Activated CD4-positive, alpha-beta T cell treated with anti-CD3 and anti-CD28 coated beads, Interleukin-2, amount 50 U/mL, for 1 hour (primary cell): ENCODE results near the gene GSTO1.

ENCODE experiments used
- DNase-seq: peaks from one replicate; pipeline ENCODE4 v3.0.0-alpha.2; 2020

GSTO1 gene

GRCh38 chr10:104252368-104252767 lies 2.3 kb upstream of the GSTO1 start:
- no peak for DNase-seq

- DNase-seq: no peak
Measured at GRCh38 chr10:104253106-104253505, 1.6 kb upstream of the GSTO1 start.

DNA sequence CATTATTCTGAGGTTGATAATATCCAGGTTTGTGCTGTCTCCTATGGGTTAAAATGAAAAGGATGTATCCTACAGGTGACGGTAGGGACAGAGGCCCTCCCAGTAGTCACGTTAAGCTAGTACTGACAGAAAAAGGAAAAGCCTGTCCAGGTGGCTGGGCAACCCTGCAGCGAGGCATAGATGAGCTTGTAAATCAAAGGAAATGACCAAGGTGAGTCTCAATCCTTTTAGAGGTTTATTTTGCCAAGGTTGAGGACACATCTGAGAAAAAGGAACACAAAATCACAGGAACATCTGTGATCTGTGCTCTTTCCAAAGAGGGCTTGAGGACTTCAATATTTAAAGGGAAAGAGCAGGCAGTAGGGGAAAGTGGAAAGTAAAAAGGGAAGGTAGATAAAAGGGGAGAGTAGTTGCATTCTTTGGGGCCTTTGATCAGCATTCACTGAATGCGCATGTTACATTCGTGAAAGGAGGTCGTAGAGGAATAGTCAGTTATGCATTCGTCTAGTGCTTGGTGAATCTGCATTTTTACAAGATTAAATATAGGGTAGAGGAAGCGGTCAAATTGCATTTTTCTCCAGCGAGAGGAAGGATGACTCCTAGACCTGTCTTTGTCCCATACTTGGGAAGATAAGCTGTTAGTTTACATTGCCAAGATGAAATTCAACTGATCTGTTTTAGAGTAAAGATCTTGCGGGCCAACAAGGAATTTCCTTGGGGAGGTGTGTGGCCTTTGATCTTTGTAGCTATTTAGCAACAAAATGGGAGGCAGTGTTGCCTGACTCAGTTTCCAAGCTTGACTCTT lies 884 bp upstream of the GSTO1 start:
- no peak for DNase-seq

DNA sequence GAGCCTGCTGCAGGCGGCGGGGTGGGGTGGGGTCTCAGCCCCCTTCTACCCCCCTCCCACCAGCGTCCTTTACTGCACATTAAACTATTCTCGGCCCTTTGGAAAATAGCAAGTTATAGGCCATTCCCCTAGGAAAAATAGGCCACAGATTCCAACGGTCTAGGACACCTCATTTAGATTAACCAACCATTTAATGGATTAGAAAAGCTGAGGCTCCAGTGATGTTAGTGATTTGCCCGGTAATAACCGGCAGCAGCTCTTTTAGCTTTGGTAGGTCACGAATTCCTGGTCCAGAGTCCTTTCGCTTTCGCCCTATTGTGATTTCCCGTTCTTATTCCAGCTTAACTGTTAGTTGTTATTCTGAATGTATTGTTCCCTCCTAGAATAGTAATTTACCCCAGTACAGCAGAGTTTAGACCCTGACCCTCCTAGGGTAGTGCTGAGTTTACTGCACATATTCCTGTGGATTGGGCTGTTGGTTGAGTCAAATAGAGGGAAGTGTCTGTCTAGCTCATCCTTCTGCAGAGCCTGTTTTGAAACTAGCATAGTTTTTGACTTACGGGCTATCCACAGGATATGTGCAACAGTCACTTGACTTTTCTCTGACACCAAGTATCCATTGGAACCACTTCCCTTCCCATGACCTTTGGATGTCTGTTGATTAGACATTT lies 754 bp downstream of the GSTO1 start:
- no peak for DNase-seq

- DNase-seq: no peak
Measured at GRCh38 chr10:104256335-104256961, 1.8 kb downstream of the GSTO1 start.

DNA sequence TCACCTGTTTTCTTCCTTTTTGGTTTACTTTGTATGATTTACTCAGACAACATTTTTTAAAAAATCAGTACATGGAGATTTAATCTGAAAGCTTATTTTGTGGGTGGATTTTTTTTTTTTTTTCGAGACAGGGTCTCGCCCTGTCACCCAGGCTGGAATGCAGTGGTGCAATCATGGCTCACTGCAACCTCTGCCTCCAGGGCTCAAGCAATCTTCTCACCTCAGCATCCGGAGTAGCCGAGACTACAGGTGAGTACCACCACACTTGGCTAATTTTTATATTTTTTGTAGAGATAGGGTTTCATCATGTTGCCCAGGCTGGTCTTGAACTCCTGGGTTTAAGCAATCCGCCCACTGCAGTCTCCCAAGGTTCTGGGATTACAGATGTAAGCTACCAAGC lies 2.5 kb downstream of the GSTO1 start:
- no peak for DNase-seq

GRCh38 chr10:104258209-104258608 lies 3.5 kb downstream of the GSTO1 start:
- no peak for DNase-seq

DNA sequence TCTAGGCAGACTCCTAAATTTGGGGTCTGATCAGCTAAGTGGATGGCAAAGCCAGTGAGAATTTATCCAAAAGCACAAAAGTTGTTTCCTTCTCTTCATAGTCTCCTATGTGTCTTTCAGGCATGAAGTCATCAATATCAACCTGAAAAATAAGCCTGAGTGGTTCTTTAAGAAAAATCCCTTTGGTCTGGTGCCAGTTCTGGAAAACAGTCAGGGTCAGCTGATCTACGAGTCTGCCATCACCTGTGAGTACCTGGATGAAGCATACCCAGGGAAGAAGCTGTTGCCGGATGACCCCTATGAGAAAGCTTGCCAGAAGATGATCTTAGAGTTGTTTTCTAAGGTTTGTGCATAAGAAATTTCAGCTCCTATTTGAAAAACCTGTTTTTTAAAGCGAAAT lies 4.8 kb downstream of the GSTO1 start:
- DNase-seq: no peak

- DNase-seq: no peak
Measured at GRCh38 chr10:104259999-104260774, 5.5 kb downstream of the GSTO1 start.

DNA sequence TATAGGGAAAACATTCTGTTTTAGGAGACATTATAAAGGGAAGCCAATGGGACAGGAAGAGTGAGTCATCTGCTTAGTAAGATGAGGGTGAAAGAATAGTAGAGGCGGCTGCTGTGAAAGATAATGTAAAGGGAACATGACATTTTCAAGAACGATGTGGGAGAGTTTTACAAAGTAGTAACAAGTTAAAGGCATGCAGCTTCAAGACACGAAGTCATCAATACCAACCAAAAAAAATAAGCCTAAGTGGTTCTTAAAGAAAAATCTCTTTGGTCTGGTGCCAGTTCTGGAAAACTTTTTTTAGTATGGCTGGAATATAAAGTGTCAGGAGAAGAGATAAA lies 6.1 kb downstream of the GSTO1 start:
- no peak for DNase-seq

DNA sequence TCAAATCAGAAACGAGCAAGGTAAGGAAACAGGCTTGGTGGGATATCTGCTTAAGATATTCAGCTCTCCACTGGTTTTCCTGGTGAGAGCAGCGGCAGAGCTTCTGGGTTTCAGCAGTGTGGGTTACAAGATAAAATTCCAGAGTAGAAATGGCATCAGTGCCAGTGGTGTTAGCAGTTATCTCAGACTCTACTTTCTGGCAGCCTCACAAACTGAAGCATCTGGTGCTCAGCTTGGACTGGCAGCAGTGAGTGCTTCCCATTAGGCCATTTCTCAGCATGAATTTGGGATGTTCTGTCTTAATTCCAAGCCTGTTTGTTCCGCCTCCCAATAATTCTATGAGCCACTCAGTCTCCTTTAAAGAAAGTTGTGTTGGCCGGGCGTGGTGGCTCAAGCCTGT lies 7.4 kb downstream of the GSTO1 start:
- DNase-seq: no peak

DNA sequence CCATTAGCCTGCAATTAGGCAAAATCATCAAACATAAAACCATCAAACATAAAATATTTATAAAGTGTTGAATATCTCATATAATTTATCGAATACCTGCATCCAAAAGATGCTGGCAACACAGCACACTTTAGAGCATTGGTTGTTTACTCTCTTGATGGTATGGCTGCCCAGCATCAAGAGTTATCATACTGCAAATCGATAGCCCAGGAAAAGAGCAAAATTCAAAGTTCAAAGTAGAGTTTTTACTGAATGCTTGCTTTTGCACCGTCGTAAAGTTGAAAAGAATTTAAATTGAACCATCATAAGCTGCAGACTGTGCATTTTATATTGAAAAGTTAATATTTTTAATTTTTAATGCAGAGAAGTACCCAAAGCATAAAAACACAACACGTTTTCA lies 10.1 kb downstream of the GSTO1 start:
- no peak for DNase-seq

DNA sequence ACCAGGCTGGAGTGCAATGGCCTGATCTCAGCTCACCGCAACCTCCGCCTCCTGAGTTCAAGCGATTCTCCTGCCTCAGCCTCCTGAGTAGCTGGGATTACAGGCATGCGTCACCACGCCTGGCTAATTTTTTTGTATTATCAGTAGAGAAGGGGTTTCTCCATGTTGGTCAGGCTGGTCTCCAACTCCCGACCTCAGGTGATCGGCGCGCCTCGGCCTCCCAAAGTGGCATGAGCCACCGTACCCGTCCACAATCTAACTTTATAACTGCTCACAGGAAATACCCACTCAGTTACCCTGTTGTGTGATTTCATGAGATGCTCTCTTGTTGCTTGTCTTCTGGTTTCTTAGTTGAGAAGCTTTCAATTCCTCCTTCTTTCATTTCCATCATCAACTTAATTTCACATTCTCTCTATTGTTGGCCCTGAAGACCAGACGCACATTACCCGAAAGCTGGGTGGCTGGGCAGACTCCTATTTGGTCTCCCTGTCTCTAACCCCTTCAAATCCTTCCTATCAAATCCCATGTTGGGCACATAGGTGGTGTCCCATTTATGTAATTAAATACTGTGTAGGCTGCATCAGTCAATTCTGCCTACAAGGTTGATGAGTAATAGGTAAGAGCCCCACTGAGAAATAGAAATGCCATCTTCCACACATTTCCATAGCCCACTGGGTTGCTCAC lies 13.2 kb downstream of the GSTO1 start:
- DNase-seq: no peak

DNA sequence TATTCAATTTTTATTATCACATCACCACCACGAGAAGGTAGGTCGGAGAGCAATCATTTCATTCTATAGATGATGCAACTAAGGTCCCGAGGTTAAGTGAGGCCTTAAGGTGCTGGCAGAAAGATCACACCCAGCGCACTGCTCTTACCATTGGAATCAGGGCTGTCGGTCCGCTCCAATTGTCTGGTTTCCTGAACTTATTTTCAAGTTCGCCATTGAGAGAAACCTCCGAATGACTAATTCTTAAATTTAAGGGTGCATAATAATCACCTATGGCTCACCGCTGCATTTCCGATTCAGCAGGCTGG lies 13.7 kb downstream of the GSTO1 start:
- no peak for DNase-seq

DNA sequence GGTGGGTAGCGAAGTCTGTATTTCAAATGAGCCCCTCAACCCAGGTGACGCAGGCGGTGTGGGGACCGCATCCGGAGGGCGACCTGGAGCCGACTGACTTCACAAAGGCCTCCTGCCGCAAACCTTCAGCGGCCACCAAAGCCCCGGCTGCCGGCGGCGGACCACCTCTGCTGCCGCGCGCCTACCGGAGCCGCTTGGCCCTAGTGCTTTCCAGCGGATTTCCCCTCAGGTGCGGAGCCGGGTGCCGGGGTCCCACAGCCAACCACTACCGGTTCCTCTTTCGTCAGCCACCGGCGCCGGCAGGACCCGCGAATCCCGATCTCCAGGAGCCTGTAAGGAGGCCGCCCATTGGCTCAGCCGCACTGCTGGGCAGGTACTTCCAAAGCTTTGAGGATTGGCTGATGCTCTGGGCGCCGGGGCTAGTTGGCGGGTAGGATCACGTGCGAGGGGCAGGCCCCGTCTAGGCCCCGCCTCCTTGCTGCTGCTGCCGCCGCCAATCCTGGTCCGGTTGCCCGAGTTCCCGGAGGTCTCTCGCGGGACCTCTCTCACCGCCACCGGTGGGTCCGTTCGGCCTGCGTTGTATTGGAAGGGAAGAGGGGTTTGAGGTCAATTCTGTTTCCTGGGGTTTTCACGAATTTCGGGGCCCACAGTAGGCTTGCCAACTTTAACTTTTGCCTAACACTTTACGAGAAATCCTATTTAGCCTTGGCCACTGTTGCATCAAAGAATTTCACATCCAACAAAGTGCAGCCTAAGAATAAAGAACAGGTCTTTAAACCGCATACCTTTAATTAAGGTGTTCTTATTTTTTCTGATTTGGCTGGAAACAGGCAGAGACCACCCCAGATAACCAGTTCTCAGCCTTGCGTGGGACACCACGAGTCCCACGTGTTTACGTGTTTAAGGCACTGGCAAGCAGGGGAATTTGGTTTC lies 14.3 kb downstream of the GSTO1 start, which contains the start of gene GSTO2:
GSTO2 (plus strand) TSS at position 472 of the 933 bp plus-strand sequence. CDS start 5,732 bp downstream, outside the sequence.
- DNase-seq: peak; percentile 97

GRCh38 chr10:104273286-104273685 lies 18.6 kb downstream of the GSTO1 start:
- DNase-seq: no peak

GRCh38 chr10:104273899-104274575 lies 19.3 kb downstream of the GSTO1 start:
- DNase-seq: no peak

- peak; percentile 41 for DNase-seq
Measured at GRCh38 chr10:104274762-104275721, 20.4 kb downstream of the GSTO1 start.

DNA sequence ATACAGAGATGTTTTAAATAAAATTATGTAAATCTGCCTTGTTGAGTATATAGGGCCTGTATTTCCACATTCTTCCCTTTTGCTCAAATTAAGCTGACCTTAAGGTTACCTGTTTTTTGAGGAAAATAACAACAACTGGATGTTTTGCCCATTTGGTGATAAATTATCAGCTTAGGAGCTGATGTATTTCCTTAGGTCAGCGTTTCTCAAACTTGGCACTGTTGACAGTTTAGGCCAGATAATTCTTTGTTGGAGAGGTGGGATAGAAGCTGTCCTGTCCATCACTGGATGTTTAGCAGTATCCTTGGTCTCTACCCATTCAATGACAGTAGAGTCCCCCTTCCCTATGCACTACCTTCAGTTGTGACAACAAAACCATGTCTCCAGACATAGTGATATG lies 21.5 kb downstream of the GSTO1 start:
- DNase-seq: no peak

- DNase-seq: no peak
Measured at GRCh38 chr10:104277785-104278184, 23.1 kb downstream of the GSTO1 start.
